H1 (cell line): ENCODE data around the gene ARHGAP8. TPM values are rescaled to one million over a fixed set of nuclear protein-coding genes. Genes with fewer than 3 reads are reported as not detected.

Experiments used
- CTCF ChIA-PET: fragments of 300-600 bp; sonication (Branson Sonifier 250); formaldehyde crosslinking; loops from one replicate; lab custom pipeline; 2021; ENCODE audit not compliant: partially characterized antibody; lab: Charles Lee
- POLR2A ChIA-PET: fragments of 300-600 bp; sonication (Branson Sonifier 250); formaldehyde crosslinking; loops from one replicate; lab custom pipeline; 2021; ENCODE audit warnings: inconsistent platforms; ENCODE audit not compliant: partially characterized antibody; lab: Charles Lee
- DNase-seq, 2 experiments: peaks; one replicate each; pipeline versions ENCODE4 v3.0.0 to v3.0.0-alpha.2; 2010 to 2022; ENCODE audit warnings: low spot score in 2 of 2, low read depth in 1 of 2, mixed read lengths in 1 of 2
- FAIRE-seq: peaks from 2 replicates; lab custom pipeline; 2011; peaks lifted over from hg19 to GRCh38; lab: Jason Lieb, UNC
- H2AFZ ChIP-seq: 2 replicates; pipeline ENCODE4 v1.8.1; 2012; ENCODE audit warnings: low read length, inconsistent platforms
- H2AK5ac ChIP-seq: 2 replicates; pipeline ENCODE4 v1.6.1; 2013; ENCODE audit warnings: low read depth, low read length
- H2BK120ac ChIP-seq: replicated peaks from 2 replicates; pipeline ENCODE3; 2013; ENCODE audit warnings: low read depth, low read length, inconsistent platforms
- H2BK12ac ChIP-seq: 2 replicates; pipeline ENCODE4 v1.6.1; 2013; ENCODE audit warnings: low read depth, low read length
- H2BK15ac ChIP-seq: 2 replicates; pipeline ENCODE4 v1.6.1; 2013; ENCODE audit warnings: low read length
- H2BK20ac ChIP-seq: 2 replicates; pipeline ENCODE4 v1.6.1; 2013; ENCODE audit warnings: low read length
- H2BK5ac ChIP-seq: 2 replicates; pipeline ENCODE4 v1.6.1; 2013; ENCODE audit warnings: low read depth, low read length
- H3K14ac ChIP-seq: 2 replicates; pipeline ENCODE4 v1.6.1; 2013; ENCODE audit warnings: inconsistent platforms; ENCODE audit not compliant: insufficient read length
- H3K18ac ChIP-seq: 2 replicates; pipeline ENCODE4 v1.6.1; 2013; ENCODE audit warnings: low read length; ENCODE audit errors: extremely low read depth
- H3K23ac ChIP-seq: 2 replicates; pipeline ENCODE4 v1.6.1; 2013; ENCODE audit warnings: inconsistent platforms; ENCODE audit not compliant: insufficient read length
- H3K23me2 ChIP-seq: 2 replicates; pipeline ENCODE4 v1.6.1; 2013; ENCODE audit warnings: low read depth, low read length
- H3K27ac ChIP-seq: 2 replicates; pipeline ENCODE4 v1.6.1; 2011; ENCODE audit warnings: low read depth, low read length, inconsistent platforms
- H3K27me3 ChIP-seq, 4 experiments: replicated peaks in 1 of 4; 1 replicate in 1 of 4; 2 replicates in 3 of 4; pipeline versions ENCODE4 v1.6.1 to v1.8.1; 2011 to 2013; ENCODE audit warnings: low read length in 3 of 4, mild to moderate bottlenecking in 3 of 4, inconsistent platforms in 2 of 4, mixed read lengths in 2 of 4, moderate library complexity in 1 of 4; ENCODE audit not compliant: control insufficient read depth in 3 of 4, insufficient read depth in 3 of 4; ENCODE audit errors: extremely low read depth in 1 of 4
- H3K36me3 ChIP-seq, 4 experiments: 2 replicates each; pipeline versions ENCODE4 v1.6.1 to v1.8.1; 2011 to 2013; ENCODE audit warnings: mild to moderate bottlenecking in 4 of 4, low read length in 3 of 4, moderate library complexity in 2 of 4, control low read depth in 1 of 4, inconsistent platforms in 1 of 4; ENCODE audit not compliant: insufficient read depth in 4 of 4, control insufficient read depth in 2 of 4
- H3K4ac ChIP-seq: replicated peaks from 2 replicates; pipeline ENCODE3; 2013; ENCODE audit warnings: low read length, low read depth, mixed read lengths, inconsistent platforms; ENCODE audit not compliant: insufficient read length
- H3K4me1 ChIP-seq, 4 experiments: replicated peaks in 1 of 4; 1 replicate in 1 of 4; 2 replicates in 3 of 4; pipeline versions ENCODE4 v1.6.1 to v1.8.1; 2011 to 2013; ENCODE audit warnings: low read length in 3 of 4, inconsistent platforms in 2 of 4, mixed read lengths in 1 of 4; ENCODE audit not compliant: insufficient read depth in 4 of 4, control insufficient read depth in 3 of 4
- H3K4me2 ChIP-seq, 2 experiments: 2 replicates each; pipeline versions ENCODE4 v1.6.1 to v1.8.1; 2011 to 2013; ENCODE audit warnings: low read depth in 2 of 2, low read length in 2 of 2, control low read depth in 1 of 2, inconsistent platforms in 1 of 2, mild to moderate bottlenecking in 1 of 2; ENCODE audit not compliant: insufficient read depth in 1 of 2
- H3K4me3 ChIP-seq, 4 experiments: fragments of 200-600, 300-600 bp in 1 of 4; sonication (generic), shearing (Covaris generic), sonication (Bioruptor Twin) in 1 of 4; 2 replicates each; pipeline versions ENCODE4 v1.5.1 to v1.8.1; 2011 to 2016; ENCODE audit warnings: low read length in 4 of 4, low read depth in 3 of 4, control low read depth in 2 of 4, inconsistent platforms in 2 of 4, mild to moderate bottlenecking in 2 of 4, mixed read lengths in 1 of 4, moderate library complexity in 1 of 4; ENCODE audit not compliant: insufficient read depth in 2 of 4; ENCODE audit errors: extremely low read depth in 1 of 4
- H3K56ac ChIP-seq: replicated peaks from 2 replicates; pipeline ENCODE3; 2013; ENCODE audit warnings: low read depth, mild to moderate bottlenecking, mixed read lengths, low read length, inconsistent platforms; ENCODE audit not compliant: insufficient read length
- H3K79me1 ChIP-seq: 2 replicates; pipeline ENCODE4 v1.6.1; 2013; ENCODE audit warnings: low read depth, low read length, control low read depth
- H3K79me2 ChIP-seq, 2 experiments: 2 replicates each; pipeline versions ENCODE4 v1.6.1 to v1.8.1; 2012 to 2013; ENCODE audit warnings: low read length in 2 of 2, mild to moderate bottlenecking in 2 of 2, inconsistent platforms in 1 of 2; ENCODE audit not compliant: insufficient read depth in 2 of 2, control insufficient read depth in 1 of 2
- H3K9ac ChIP-seq, 4 experiments: replicated peaks in 1 of 4; 1 replicate in 1 of 4; 2 replicates in 3 of 4; pipeline versions ENCODE4 v1.6.1 to v1.8.1; 2011 to 2013; ENCODE audit warnings: low read depth in 3 of 4, low read length in 3 of 4, control low read depth in 2 of 4, mild to moderate bottlenecking in 2 of 4, moderate library complexity in 2 of 4, inconsistent platforms in 1 of 4; ENCODE audit errors: extremely low read depth in 1 of 4
- H3K9me3 ChIP-seq, 2 experiments: 2 replicates each; pipeline versions ENCODE4 v1.6.1 to v1.8.1; 2012 to 2013; ENCODE audit warnings: mild to moderate bottlenecking in 2 of 2, moderate library complexity in 2 of 2, control low read depth in 1 of 2, inconsistent platforms in 1 of 2, low read depth in 1 of 2, low read length in 1 of 2, mixed read lengths in 1 of 2; ENCODE audit not compliant: insufficient read depth in 2 of 2
- H4K20me1 ChIP-seq, 2 experiments: replicated peaks in 1 of 2; 2 replicates each; pipeline versions ENCODE3 to v1.8.1; 2011 to 2013; ENCODE audit warnings: inconsistent platforms in 2 of 2, low read length in 2 of 2, mild to moderate bottlenecking in 1 of 2; ENCODE audit not compliant: insufficient read depth in 2 of 2, control insufficient read depth in 1 of 2
- H4K5ac ChIP-seq: 2 replicates; pipeline ENCODE4 v1.6.1; 2013; ENCODE audit warnings: low read length, low read depth, mixed read lengths, inconsistent platforms; ENCODE audit not compliant: insufficient read length
- H4K8ac ChIP-seq: 2 replicates; pipeline ENCODE4 v1.8.0; 2013; ENCODE audit warnings: mild to moderate bottlenecking, moderate library complexity, low read length, inconsistent platforms; ENCODE audit not compliant: insufficient read depth; ENCODE audit errors: extremely low read depth
- H4K91ac ChIP-seq: replicated peaks from 2 replicates; pipeline ENCODE3; 2013; ENCODE audit warnings: low read length, mixed read lengths, inconsistent platforms; ENCODE audit not compliant: insufficient read length
- ASH2L ChIP-seq: fragments of 200-600, 300-600 bp; sonication (generic); IDR thresholded peaks from one replicate; pipeline ENCODE4 v1.7.1; 2017; ENCODE audit warnings: low read length
- BCL11A ChIP-seq, 2 experiments: IDR thresholded peaks; one replicate each; pipeline ENCODE4 v1.6.1; 2011; ENCODE audit warnings: low read depth in 2 of 2, low read length in 2 of 2, mild to moderate bottlenecking in 2 of 2
- BRCA1 ChIP-seq: IDR thresholded peaks from 2 replicates; pipeline ENCODE4 v1.6.1; 2012; ENCODE audit warnings: low read depth, low read length, improper control_type of control experiment
- CBX8 ChIP-seq: fragments of 300-800, 300-1000 bp; sonication (generic); IDR thresholded peaks from 2 replicates; pipeline ENCODE4 v1.7.1; 2016; ENCODE audit warnings: low read depth, low read length, borderline replicate concordance
- CREB1 ChIP-seq: IDR thresholded peaks from 2 replicates; pipeline ENCODE4 v1.6.1; 2012; ENCODE audit warnings: inconsistent platforms
- MAFK ChIP-seq: IDR thresholded peaks from 2 replicates; pipeline ENCODE4 v1.6.1; 2012; ENCODE audit warnings: low read depth, mild to moderate bottlenecking, improper control_type of control experiment, low read length
- POLR2AphosphoS5 ChIP-seq: IDR thresholded peaks from 2 replicates; pipeline ENCODE4 v1.6.1; 2011; ENCODE audit warnings: low read depth, low read length
- POU5F1 ChIP-seq: IDR thresholded peaks from 2 replicates; pipeline ENCODE4 v1.6.1; 2011; ENCODE audit warnings: low read depth, mild to moderate bottlenecking, low read length, moderate library complexity
- RBBP5 ChIP-seq: IDR thresholded peaks from 2 replicates; pipeline ENCODE4 v1.7.1; 2012; ENCODE audit warnings: low read depth, mild to moderate bottlenecking, inconsistent platforms, low read length, moderate library complexity, borderline replicate concordance
- WGBS, 2 experiments: shearing (Covaris generic) in 1 of 2; methylation state at CpG; one replicate each; pipeline versions ENCODE4 v1.1.6 to v1.1.7; 2013 to 2015; ENCODE audit warnings: low lambda C conversion rate in 2 of 2, mixed read lengths in 2 of 2, inconsistent platforms in 1 of 2, low coverage in 1 of 2, missing lambda C conversion rate in 1 of 2; ENCODE audit not compliant: insufficient replicate concordance in 2 of 2, insufficient coverage in 1 of 2, insufficient read length in 1 of 2; ENCODE audit errors: extremely low coverage in 1 of 2, missing lambda C conversion rate in 1 of 2; 5-methylcytosine and 5-hydroxymethylcytosine counted together
- polyA plus RNA-seq, 7 experiments: library from polyadenylated mRNA; depleted of rRNA in 3 of 7; stranded (reverse) in 5 of 7; unstranded in 2 of 7; fragments of >200 nt in 5 of 7; fragments of 200-250 nt in 2 of 7; gene quantifications; 1 replicate in 5 of 7; 2 replicates in 1 of 7; 4 replicates in 1 of 7; pipeline versions ENCODE4 v1.2.1 to v1.2.3, GENCODE V29; 2011 to 2013; ENCODE audit warnings: missing spikeins in 2 of 7, mixed read lengths in 2 of 7
- total RNA-seq: library from RNA; stranded (reverse); fragmentation: NEBNext Ultra II Directional; extraction: Animal tissue kit (Norgen Biotek cat#: 25700); gene quantifications from 2 replicates; pipeline ENCODE4 v1.2.1, GENCODE V29; 2021
- TF ChIP-seq, protein P1 (sequence below): IDR thresholded peaks from 2 replicates; pipeline ENCODE4 v1.6.1; 2012; ENCODE audit warnings: inconsistent platforms

Gene ARHGAP8
- total and polyA plus RNA-seq, 2 of the 8 experiments (the other 6 are each of a cell fraction or from before 2014, with no cell fraction given): 35.6 to 47.7 TPM

DNA sequence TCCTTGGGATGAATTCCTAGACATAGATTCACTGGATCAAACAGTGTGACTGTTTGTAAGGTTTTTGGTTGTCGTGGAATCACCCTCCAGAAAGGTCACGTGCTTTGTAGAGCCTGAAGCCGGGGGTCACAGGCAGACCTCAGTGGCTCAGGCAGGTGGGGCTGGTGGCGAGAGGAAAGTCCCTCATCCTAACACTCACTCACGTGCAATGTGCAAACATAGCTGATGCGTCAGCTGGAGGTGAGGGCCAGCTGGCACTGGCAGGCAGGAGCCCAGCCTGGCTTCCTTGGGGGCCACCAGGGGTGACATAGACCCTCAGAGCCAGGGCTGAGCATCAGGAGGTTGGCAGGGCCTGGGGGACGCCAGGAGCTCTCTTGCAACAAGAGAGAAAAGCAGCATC, 90.0 kb downstream of the ARHGAP8 start:
- FAIRE-seq: no peak

More for the DNA sequence above, 90.0 kb downstream of the ARHGAP8 start:
- no peak overlapping the region for H3K4me2 ChIP-seq
- WGBS, 2 experiments: 89% methylated on average over 7 of the region's 7 CpGs; no CpG with 5 or more reads in 1 of the 2 experiments
- no peak overlapping the region for H3K18ac ChIP-seq
- H3K4me1 ChIP-seq: peaks cover 0 to 9% (median 5%) of the 10 kb centered on the region in 4 experiments; a peak in 5 of 7 replicates
- no peak overlapping the region for H2BK20ac ChIP-seq
- H3K23me2 ChIP-seq: no peaks in the 10 kb centered on the region; the same call in 1 of the 2 replicates
- TF ChIP-seq POU5F1: no peak
- TF ChIP-seq CREB1: no peak
- no peak for TF ChIP-seq MAFK
- no peak for TF ChIP-seq CBX8
- TF ChIP-seq POLR2AphosphoS5: no peak
- no peak for TF ChIP-seq RBBP5
- no peak for TF ChIP-seq BRCA1
- TF ChIP-seq BCL11A (IDR thresholded peaks at IDR 0.05; ENCODE audit: low read depth in 2 of 2, low read length in 2 of 2): no peak
- TF ChIP-seq, protein P1, sequence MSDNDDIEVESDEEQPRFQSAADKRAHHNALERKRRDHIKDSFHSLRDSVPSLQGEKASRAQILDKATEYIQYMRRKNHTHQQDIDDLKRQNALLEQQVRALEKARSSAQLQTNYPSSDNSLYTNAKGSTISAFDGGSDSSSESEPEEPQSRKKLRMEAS: no peak
- TF ChIP-seq ASH2L: no peak
- H3K4me3 ChIP-seq: no peak overlapping the region
- H4K20me1 ChIP-seq: peaks cover 0 to 4% of the 10 kb centered on the region in 2 experiments
- no peak overlapping the region for H3K4ac ChIP-seq
- H4K5ac ChIP-seq: no peak overlapping the region
- H3K14ac ChIP-seq: no peak overlapping the region
- no peak overlapping the region; the same call in 1 of the 2 replicates for H4K8ac ChIP-seq
- no peaks in the 10 kb centered on the region for H3K9me3 ChIP-seq
- no peak for DNase-seq
- ChIA-PET CTCF (interaction anchor here (0.9 to 1.5 kb wide), 2 partner anchors 13 kb away, joined by 3 to 4 read pairs; no protein-coding TSS in a partner anchor), POLR2A (no interaction called here)
- no peak overlapping the region for H3K9ac ChIP-seq
- H3K27ac ChIP-seq: no peak overlapping the region
- H2AK5ac ChIP-seq: no peak overlapping the region
- H4K91ac ChIP-seq: no peak overlapping the region
- H3K23ac ChIP-seq: no peak overlapping the region
- H2BK120ac ChIP-seq: no peak overlapping the region
- no peaks in the 10 kb centered on the region; a peak in 1 of 7 replicates for H3K27me3 ChIP-seq
- no peaks in the 10 kb centered on the region for H3K79me1 ChIP-seq
- no peak overlapping the region for H2AFZ ChIP-seq
- H2BK5ac ChIP-seq: no peak overlapping the region
- H3K79me2 ChIP-seq: no peaks in the 10 kb centered on the region
- no peak overlapping the region for H3K56ac ChIP-seq
- no peak overlapping the region for H2BK15ac ChIP-seq
- no peak overlapping the region for H2BK12ac ChIP-seq
- no peaks in the 10 kb centered on the region; a peak in 1 of 8 replicates for H3K36me3 ChIP-seq
